HG02623 (cell line): ENCODE data around the gene TXNDC11.

Experiments
- ATAC-seq: cut with Tn5 transposase; IDR thresholded peaks from one replicate; pipeline ENCODE4 v1.9.1; 2021; ENCODE audit warnings: moderate library complexity; ENCODE audit not compliant: unreplicated experiment

Gene TXNDC11

DNA sequence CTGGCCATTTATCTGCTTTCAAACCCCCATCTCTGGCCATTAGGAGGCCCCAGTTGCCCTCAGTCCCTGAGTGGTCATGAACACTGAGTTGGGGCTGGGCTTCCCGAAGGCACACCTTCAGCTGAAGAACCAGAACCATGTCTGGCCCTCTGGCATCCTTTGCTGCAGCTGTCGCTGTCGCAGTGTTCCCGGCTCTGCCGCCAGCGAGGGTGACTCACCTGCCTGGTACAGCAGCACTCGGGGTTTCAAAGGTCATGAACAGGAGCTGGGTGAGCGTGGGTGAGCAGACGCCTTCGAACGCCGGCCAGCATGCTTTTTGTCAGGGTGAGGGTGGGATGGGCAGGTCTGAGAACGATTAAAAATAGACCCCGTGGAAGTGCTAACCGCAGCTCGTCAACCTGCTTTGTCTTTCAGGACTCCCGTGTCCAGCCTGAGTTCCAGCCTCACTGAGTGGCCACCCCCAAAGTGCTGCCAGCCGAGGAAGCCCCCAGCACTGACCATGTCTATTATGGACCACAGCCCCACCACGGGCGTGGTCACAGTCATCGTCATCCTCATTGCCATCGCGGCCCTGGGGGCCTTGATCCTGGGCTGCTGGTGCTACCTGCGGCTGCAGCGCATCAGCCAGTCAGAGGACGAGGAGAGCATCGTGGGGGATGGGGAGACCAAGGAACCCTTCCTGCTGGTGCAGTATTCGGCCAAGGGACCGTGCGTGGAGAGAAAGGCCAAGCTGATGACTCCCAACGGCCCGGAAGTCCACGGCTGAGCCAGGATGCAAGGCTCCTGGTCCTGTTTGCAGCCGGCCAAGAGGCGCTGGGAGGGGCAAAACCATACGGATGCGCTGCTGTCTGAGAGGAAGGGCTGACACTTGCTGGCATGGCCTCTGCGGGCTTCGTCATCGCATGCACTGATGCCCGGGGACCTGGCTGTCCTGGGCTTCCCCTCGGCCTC lies 66.8 kb downstream of the TXNDC11 start:
- ATAC-seq, result no peak

DNA sequence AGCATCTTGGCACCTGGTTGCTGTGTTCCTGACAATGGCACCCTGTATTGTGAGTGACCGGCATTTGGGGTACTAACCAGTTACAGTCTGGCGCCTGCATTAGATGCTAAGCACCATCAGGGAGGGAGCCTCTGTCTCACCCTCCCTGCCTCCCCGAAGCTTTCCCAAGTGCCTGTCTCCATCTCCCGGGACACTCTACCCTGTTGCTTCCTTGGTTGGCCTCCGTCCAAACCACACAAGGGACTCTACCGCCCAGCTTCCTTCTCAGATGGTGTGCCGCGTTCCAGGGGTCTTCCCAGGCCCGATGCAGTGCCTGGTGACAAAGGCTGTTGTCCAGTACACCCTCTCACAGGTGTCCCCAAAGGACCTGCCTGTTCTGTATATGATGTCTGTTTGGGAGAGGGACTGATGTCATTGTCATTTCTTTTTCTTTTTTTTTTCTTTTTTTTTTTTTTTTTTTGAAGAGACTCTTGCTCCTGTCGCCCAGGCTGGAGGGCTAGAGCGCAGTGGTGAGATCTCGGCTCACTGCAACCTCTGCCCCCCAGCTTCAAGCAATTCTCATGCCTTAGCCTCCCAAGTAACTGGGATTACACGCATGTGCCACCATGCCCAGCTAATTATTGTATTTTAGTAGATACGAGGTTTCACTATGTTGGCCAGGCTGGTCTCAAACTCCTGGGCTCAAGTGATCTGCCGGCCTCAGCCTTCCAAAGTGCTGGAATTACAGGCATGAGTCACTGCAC lies 67.7 kb downstream of the TXNDC11 start:
- no peak for ATAC-seq

DNA sequence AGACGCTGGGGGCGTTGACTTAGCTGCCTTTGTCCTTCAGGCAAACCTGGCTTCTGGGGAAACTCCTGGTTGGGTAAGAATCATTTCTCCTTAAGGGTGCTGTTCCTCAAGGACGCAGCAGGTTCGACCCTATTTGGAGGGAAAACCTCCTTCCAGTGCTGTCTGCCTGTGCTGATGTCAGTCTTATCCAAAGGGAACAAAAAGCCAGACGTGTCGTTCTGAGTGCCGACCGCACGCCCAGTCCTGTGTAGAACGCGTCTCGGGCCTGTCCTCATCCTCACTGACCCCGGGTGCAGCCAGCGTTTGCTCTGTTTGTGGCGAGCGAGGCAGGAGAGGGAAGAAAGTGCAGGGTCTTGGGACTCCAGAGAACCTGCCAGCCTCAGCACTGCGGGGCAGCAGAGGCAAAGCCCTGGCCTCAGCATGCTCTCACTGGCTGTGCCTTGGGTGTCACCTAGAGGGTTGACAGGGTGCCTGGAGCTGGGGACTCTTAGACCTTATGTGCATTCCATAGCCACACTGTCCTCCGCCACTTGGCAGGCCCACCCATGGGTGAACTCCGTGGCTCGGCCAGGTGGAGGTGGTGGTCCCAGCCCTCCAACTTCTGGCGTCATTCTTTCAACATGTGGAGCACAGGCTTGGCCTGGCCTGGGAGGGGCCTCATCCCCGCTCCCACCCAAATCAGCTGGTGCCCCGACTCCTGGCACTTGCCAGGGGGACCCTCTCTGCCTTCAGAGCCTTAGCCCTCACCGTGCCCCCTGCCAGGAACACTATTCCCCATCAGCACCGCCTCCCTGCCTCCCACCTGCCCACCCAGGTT lies 68.4 kb downstream of the TXNDC11 start:
- no peak for ATAC-seq

DNA sequence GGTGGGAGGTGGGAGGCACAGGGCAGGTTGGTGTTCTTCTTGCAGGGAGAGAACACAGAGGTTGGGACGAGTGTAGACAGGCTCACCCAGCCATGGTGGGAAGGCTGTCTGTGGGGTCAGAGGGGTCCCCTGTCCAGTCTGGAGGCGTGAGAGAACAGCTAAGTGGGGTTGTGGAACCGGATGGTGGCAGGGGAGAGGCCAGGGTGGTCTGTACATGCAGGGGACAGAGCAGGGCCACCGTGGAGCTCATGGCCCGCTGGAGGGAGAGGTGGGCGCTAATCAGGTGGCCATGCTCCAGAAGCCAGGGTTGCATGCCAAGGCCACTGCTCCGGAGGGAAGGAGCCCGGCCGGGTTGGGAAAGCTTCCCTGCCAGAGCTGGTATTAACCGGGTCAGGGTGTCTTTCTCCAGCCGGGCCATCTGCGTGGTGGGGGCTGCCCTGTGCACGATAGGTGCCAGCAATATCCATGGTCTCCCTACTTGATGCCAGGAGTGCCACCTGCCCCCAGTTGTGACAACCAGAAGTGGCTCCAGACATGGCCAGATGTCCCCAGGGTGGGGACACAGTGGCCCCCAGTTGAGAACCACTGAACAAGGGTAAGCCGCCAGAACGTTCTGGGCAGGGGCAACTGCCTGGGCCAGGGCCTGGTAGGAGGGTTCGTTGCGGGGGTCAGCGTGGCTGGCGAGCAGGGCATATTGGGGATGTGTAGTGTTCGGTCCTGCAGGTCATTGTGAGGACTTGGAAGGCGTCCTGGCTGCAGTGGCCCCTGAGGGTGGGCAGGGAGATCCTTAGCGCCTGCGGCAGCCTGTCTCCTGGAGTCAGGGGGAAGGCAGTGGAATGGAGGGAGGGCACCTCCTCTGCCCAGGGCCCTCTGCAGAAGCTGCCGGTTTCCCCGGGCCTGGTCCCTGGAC lies 69.3 kb downstream of the TXNDC11 start:
- ATAC-seq, result no peak

DNA sequence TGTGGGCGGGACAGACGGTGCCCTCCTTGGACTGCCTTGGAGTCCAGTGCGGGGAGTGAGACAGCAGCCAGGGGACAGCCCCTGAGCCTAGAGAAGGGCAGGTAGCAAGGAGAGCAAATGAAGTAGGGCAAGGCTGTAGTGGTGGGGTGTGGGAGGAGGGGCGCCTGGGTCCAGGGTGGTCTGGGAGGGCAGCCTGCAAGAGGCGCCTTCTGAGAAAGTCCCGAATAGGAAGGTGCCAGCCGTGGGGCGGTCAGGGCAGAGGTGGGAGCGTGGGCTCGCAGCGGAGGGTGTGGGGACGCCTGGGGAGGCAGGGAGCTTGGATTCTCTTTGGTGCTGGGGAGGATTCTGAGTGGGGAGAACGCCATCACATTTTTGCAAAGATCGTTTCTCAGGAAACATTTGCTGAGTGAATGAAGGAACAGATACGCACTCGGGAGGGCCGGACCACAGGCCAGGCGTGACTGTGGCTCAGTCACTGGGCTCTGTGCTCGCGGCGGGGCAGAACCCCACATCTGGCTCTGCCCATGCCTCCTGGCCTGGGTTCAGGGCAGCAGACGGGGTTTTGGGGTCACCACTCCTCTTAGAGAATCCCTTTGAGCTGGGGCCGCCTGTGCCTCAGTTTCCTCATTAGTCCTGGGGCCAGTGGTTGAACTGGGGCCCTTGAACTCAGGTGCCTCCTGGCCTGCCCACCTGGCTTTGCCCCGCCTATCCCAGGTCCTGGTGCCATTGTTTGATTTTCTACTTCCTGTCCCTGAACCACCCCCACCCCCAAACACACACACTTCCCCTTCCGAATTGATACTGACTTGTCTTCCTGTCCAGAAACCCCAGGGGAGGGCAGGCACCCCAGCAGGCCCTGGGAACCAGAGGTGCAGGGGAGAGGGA lies 70.2 kb downstream of the TXNDC11 start:
- no peak for ATAC-seq

DNA sequence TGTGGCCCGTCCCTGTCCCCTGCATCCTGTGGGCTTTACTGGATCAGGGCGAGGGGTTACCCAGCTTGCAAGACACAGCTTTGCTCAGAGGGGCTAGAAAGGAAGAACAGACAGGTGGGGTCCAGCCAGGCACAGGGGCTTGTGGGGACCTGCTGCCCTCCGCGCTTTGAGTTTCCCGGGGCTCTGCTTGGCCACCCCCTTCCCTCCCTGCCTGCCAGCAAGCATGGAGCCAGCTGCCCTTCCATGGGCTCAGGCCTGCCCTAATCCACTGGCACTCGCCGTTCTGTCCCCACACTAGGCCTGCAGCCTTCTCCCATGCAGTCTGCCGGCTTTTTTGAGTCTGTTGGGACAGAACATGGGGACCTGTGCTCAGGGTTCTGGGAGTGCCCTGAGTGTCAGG lies 71.0 kb downstream of the TXNDC11 start:
- ATAC-seq, result no peak

DNA sequence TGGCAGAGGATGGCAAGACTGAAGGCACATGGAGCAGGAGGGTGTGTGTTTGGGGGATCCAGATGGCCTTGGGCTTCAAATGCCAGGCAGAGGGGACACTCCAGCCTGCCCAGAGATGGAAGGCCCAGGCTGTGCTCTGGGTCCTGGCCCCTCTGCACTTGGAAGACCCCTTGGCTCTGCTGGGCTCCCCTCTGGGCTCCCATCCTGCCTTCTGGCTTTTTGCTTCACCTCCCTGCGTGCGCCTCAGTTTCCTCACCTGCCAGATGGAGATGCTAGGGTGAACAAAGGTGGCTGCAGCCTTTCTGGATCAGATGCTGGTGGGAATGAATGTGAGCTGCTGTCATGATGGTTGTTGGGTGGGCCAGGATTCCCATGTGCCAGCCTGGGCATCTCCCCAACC lies 71.4 kb downstream of the TXNDC11 start:
- no peak for ATAC-seq

DNA sequence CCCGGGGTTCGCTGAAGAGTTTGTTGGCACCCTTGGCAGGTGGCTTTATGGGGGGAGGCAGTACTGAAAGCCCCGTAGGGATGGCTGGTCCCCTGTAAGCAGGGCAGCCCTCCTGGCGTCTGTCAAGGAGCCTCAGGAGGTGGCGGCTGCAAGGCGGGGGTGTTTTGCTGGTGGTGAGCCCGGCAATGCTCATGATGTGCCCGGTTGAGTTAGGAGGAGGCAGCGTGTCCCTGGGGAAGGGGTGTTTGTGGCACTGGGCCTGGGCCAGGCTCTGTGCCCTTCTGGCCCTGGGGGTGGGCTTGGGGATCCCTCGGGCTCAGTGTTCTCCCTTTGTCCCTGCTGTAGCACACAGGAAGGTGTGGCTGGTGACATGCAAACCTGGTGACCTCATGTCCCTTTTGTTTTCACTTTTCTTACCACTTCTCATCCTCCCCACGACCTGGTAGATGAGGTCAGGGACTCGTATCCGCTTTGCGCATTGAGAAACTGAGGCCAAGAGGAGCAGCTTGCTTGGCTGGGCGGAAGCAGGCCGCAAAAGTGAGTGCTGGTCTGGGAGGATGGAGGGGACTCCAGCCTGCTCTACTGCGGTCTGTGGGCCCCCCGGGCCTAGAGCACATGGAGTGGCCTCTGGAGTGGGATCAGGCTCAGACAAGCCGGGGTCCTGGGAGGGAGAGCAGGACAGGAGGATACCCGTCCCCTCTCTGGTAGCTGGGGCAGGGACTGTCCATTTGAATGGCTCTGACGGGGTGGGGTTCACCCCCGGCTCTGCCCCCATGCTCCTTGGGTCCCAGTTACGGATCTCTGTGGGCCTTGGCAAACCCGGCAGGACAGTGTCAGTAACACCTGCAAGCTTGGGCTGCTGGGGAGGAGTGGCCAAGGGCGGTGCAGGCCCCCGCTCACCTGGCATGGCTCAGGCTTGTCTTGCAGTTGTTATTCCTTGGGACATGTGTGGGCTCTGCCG lies 72.2 kb downstream of the TXNDC11 start:
- no peak for ATAC-seq

DNA sequence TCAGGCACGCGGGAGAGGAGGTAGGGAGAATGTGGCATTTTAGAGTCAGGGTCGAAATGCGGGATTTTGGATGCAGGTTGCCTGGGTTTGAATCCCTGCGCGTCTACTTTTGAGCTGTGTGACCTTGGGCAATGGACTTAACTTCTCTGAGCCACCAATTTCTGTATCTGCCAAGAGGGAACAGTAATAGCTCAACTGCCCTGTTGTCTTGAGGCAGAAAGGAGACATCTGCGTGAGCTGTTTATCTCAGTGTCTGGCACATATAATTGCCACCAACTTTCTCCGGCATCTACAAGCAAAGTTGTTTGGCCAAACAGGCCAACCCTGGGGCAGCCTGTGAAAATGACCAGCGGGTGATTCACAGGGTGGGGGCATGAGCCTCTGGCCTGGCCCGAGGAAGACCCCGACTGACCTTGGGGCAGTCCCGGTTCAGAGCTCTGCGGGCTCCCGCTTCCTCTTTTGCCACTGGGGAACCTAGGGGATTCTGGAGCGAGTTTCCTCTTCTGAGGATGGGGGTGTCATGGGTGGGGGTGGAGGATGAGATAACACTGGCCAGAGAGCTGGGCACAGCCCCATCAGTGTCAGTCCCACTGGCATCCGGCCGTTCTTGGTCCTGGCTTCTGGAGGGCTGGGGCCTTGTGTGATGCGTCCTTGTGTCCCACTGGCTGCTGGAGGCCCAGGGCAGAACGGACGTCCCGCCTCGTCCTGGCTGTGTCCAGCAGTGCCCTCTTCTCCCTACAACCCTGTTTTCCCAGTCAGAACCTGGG lies 73.1 kb downstream of the TXNDC11 start:
- no peak for ATAC-seq

DNA sequence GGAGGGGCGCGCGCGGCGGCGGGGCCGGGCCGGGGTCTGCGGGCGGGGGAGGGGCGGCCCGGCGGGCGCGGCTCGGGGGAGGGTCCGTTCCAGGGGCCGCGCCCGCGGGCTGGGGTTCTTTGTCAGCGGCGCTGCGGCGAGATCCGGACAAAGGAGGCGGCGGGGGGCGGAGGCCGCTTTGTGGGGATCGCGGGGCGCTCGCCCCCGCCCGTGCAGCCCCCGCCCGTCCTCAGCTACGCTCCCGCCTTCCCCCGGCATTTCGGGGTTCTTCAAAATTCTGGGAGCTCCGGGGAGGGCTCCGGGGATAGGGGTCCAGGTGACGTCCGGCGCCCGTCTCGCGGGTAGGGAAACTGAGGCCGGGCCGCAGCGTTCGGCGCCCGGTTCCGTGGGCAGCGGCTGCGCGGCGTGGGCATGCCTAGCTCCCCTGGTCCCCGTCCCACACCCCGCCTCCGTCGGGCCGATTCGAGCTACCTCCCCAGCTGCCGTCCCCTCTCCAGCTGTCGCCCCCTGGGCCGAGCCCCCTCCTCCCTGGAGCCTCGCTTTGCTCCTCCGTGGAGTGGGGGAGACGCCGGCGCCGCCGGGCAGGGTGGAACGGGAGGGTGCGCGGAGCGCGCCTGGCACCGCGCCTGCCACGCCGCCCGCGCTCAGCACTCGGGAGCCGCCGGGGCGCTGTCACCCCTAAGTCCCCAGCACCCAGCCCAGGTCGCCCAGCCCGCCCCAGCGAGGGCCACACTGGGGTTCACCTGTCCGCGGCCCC lies 73.9 kb downstream of the TXNDC11 start:
- peak; percentile 1 for ATAC-seq

DNA sequence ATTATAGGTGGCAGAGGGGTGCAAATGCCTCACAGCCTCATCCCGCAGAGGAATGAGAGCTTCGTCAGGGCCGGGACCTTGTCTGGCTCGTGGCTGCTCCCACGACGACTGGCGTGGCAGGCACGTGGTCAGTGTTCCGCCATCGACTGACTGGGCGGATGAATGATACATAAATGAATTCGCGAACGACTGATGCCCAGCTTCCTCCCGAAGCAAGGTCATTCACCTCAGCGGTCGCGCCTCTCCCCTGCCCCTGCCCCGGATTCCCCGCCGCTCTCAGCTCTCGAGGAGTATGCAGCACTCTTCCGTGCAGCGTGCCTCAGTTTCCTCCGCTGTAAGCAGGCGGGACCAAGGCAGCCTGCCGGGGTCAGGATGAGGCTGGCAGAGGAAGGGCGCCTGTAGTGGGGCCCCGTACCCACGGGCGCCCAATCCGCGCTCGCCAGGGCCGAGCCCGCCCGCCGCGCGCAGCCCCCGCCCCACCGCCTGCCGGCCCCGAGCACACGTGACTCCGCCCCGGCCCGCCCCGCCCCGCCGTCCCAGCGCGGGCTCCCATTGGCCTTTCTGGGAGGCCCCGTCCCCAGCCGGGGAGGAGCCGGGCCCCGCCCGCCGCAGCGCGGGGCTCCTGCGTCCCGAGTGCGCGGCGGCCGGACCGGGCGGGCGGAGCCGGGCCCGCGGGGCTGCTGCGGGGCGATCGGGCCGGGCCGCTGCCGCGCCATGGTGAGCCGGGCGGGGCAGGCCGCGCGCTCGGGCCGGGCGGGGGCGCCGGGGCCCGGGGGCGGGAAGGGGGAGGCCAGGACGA lies 74.6 kb downstream of the TXNDC11 start, which contains the start of gene SNN:
SNN (plus strand) TSS at position 632 of the 799 bp plus-strand sequence. CDS start 7,605 bp downstream, outside the sequence.
- peak; percentile 60 for ATAC-seq

DNA sequence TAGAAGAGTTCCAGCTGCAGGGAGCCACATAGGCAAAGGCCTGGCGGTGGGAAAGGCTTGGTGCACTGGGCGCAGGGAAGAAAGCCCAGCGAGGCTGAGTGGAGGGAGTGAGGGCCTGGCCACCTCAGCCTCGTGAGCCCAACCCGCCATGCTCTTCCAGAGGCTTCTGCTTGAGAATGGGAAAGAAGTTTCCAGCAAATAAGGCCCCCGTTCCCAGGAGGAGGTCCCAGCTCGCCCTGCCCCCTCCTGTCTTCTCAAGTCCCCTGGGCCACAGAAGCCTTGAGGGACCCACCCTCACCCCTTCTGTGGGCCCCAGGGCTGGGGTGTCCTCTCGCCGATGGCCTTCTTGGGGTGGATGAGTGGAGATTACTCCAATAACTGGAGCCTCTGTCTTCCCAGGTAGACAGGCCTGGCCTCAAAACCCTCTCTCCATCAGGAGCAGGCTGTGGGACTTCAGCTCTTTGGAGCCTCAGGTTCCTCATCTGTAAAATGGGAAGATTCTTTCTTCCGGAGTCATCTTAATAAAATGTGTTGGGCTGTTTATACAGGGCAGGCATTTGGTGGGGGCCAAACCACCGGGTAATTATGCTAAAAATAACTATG lies 75.3 kb downstream of the TXNDC11 start:
- no peak for ATAC-seq

DNA sequence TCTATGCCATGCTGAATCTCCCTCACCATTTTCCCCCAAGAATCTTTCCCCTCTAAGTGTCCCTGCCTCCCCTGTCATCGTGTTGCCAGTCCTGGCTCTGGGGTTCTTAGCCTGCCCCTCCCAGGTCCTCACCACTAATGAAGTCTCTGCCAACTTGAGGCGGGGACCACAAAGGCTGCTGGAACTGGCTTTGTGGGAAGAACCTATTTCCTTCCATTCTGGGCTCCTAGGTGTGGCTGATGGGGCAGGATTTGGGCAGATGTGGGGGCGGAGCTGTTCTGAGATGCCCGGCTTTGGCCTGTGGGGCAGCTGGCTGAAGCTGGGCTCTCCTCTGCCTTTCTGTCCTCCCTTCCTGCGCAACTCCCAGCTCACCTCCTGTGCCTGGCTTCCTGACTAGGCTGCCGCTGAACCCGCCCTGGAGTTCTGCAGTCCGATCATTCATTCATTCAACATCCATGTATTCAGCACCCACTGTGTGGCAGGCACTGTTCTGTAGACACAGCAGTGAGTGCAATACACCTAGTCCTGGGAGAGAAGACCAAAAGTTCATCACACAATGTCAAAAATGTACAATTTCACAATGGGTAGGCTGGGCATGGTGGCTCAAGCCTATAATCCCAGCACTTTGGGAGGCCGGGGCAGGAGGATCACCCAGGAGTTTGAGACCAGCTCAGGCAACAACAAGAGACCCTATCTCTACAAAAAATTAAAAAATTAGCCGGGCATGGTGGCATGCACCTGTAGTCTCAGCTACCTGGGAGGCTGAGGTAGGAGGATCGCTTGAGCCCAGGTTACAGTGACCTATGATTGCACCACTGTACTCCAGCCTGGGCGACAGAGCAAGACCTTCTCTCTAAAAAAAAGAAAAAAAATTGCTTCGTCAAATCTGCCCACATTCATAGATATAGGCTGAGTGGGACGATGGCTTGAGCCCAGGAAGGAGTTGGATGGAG lies 76.3 kb downstream of the TXNDC11 start:
- no peak for ATAC-seq

DNA sequence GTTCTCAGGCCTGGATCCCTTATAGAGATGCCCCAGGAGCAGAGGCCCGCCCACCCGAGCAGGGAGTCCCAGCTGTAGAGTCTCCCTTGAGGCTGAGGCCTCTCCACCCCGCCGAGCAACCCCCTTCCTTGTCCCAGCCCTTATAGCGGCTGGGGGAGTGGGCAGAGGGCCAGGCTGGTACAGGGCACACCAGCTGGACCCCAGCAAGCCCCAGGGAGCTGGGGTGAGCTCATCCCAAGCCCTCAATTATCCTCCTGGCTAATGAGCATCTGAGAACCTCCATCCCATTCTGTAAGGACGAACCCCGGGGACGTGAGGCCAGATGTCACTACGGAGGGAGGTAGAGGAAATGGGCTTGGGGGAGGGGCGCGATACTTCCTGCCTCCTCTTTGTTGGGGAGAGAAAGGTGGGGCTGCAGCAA lies 77.6 kb downstream of the TXNDC11 start:
- no peak for ATAC-seq
